ENCODE results near the gene TRIM4.

TRIM4 gene

GRCh38 chr7:99901581-99901980 is 17.7 kb downstream of the TRIM4 start:
- H3K18ac ChIP-seq (ENCODE audit: low read length): no peak overlapping the region
- H2AK5ac ChIP-seq (ENCODE audit: low read depth, low read length): no peak overlapping the region
- H3K23ac ChIP-seq (ENCODE audit: low read depth, low read length, poor library complexity): no peak overlapping the region
- no peak overlapping the region for H3K14ac ChIP-seq (ENCODE audit: low read length)
- H2BK15ac ChIP-seq (ENCODE audit: low read length): no peak overlapping the region
- H2BK12ac ChIP-seq (ENCODE audit: low read length): no peak overlapping the region
- no peak overlapping the region for H3K4ac ChIP-seq (ENCODE audit: low read length)
- H2BK5ac ChIP-seq (ENCODE audit: low read length): no peak overlapping the region
- WGBS, 2 donors (ENCODE audit: extremely low coverage in 2 of 2, insufficient read length in 2 of 2, insufficient replicate concordance in 1 of 2): no CpG with 5 or more reads among the region's 10 CpGs
- no peak overlapping the region for H2AFZ ChIP-seq (ENCODE audit: low read length)
- H3K4me2 ChIP-seq (ENCODE audit: insufficient read depth, low read length, poor library complexity, severe bottlenecking): no peak overlapping the region
- H3K27me3 ChIP-seq (ENCODE audit: control insufficient read depth in 3 of 3, insufficient read depth in 3 of 3, low read depth in 1 of 3, low read length in 3 of 3): peaks cover 0 to 4% (median 0%) of the 10 kb centered on the region in 3 experiments
- H3K9ac ChIP-seq (ENCODE audit: low read depth, low read length, poor library complexity): no peak overlapping the region
- no peaks in the 10 kb centered on the region for H3K4me1 ChIP-seq (ENCODE audit: control insufficient read depth in 2 of 2, insufficient read depth in 1 of 2, low read depth in 1 of 2, low read length in 2 of 2)
- no peaks in the 10 kb centered on the region for H3K36me3 ChIP-seq (replicated peaks in 1 of 2; ENCODE audit: control insufficient read depth in 2 of 2, insufficient read depth in 2 of 2, low read length in 2 of 2)
- H3K27ac ChIP-seq (replicated peaks; ENCODE audit: low read length): no peak overlapping the region
- H3K4me3 ChIP-seq (ENCODE audit: low read length in 2 of 2): no peak overlapping the region
- no peak for DNase-seq (ENCODE audit: low spot score)
- no peak overlapping the region for H2BK120ac ChIP-seq (ENCODE audit: low read depth, low read length)
- H4K91ac ChIP-seq (ENCODE audit: low read depth, low read length, poor library complexity): no peak overlapping the region
- no peaks in the 10 kb centered on the region for H3K79me1 ChIP-seq (ENCODE audit: low read depth, low read length)
- H4K8ac ChIP-seq (ENCODE audit: low read depth, low read length): no peak overlapping the region
- peaks cover 0 to 2% of the 10 kb centered on the region in 2 donors for H3K9me3 ChIP-seq (replicated peaks in 1 of 2; ENCODE audit: control insufficient read depth in 2 of 2, insufficient read depth in 1 of 2, low read depth in 1 of 2, low read length in 2 of 2)

DNA sequence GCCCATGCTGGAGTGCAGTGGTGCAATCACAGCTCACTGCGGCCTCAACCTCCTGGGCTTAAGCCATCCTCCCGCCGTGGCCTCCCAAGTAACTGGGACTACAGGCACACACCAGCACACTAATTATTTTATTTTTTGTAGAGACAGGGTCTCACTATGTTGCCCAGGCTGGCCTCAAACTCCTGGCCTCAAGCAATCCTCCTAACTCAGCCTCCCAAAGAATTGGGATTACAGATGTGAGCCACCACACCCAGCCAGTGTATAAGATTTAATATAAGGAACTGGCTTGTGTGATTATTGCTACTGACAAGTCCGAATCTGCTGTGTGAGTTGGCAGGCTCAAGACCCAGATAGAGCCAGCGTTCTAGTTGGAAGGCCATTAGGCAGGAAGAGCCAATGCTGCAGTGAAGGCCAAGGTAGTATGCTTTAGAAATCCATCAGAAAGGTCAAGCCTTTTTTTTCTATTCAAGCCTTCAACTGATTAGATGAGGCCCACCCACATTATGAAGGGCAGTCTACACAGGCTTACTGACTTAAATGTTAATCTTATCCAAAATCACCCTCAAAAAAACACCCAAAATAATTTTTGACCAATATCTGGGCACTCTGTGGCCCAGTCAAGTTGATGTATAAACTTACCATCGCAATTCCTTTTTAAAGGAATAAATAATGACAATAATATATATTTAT is 19.4 kb downstream of the TRIM4 start:
- Histone ChIP-seq H2BK12ac (ENCODE audit: low read length) (no peak overlapping the region), H3K79me1 (ENCODE audit: low read depth, low read length) (no peaks in the 10 kb centered on the region), H3K9ac (ENCODE audit: low read depth, low read length, poor library complexity) (no peak overlapping the region), H3K4me1 (ENCODE audit: control insufficient read depth in 2 of 2, insufficient read depth in 1 of 2, low read depth in 1 of 2, low read length in 2 of 2) (no peaks in the 10 kb centered on the region), H3K9me3 (replicated peaks in 1 of 2; ENCODE audit: control insufficient read depth in 2 of 2, insufficient read depth in 1 of 2, low read depth in 1 of 2, low read length in 2 of 2) (peaks cover 0 to 2% of the 10 kb centered on the region in 2 donors), H2AFZ (ENCODE audit: low read length) (no peak overlapping the region), H3K4ac (ENCODE audit: low read length) (no peak overlapping the region), H3K18ac (ENCODE audit: low read length) (no peak overlapping the region), H2BK120ac (ENCODE audit: low read depth, low read length) (no peak overlapping the region), H4K91ac (ENCODE audit: low read depth, low read length, poor library complexity) (no peak overlapping the region), H2AK5ac (ENCODE audit: low read depth, low read length) (no peak overlapping the region), H3K23ac (ENCODE audit: low read depth, low read length, poor library complexity) (no peak overlapping the region), H3K4me2 (ENCODE audit: insufficient read depth, low read length, poor library complexity, severe bottlenecking) (no peak overlapping the region), H3K36me3 (replicated peaks in 1 of 2; ENCODE audit: control insufficient read depth in 2 of 2, insufficient read depth in 2 of 2, low read length in 2 of 2) (no peaks in the 10 kb centered on the region), H3K27ac (replicated peaks; ENCODE audit: low read length) (no peak overlapping the region), H2BK5ac (ENCODE audit: low read length) (no peak overlapping the region), H3K4me3 (ENCODE audit: low read length in 2 of 2) (no peak overlapping the region), H3K27me3 (ENCODE audit: control insufficient read depth in 3 of 3, insufficient read depth in 3 of 3, low read depth in 1 of 3, low read length in 3 of 3) (peaks cover 0 to 4% (median 0%) of the 10 kb centered on the region in 3 experiments), H2BK15ac (ENCODE audit: low read length) (no peak overlapping the region), H3K14ac (ENCODE audit: low read length) (no peak overlapping the region), H4K8ac (ENCODE audit: low read depth, low read length) (no peak overlapping the region)
- no CpG with 5 or more reads among the region's 6 CpGs for WGBS, 2 donors (ENCODE audit: extremely low coverage in 2 of 2, insufficient read length in 2 of 2, insufficient replicate concordance in 1 of 2)
- no peak for DNase-seq (ENCODE audit: low spot score)

DNA sequence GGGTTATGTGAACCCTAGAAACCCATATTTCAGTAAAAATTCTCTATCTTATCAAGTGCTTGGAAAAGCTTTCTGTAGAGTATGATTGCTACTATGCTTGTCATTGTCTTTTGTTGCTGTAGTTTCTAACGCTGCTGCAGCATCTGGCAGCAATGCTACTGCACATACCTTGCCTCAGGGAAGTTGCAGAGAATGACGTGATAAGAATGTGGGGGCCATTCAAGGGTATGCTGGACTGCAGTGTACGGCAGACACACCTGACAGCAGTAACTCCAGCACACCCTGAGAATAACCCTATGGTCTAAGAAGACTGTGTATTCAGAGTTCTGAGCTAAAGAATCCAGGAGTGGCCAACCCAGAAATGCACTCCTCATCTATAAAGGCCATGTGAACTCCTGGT is 20.5 kb downstream of the TRIM4 start:
- Histone ChIP-seq H3K4ac (ENCODE audit: low read length) (no peak overlapping the region), H2BK120ac (ENCODE audit: low read depth, low read length) (no peak overlapping the region), H3K9me3 (replicated peaks in 1 of 2; ENCODE audit: control insufficient read depth in 2 of 2, insufficient read depth in 1 of 2, low read depth in 1 of 2, low read length in 2 of 2) (peaks cover 0 to 2% of the 10 kb centered on the region in 2 donors), H3K4me3 (ENCODE audit: low read length in 2 of 2) (no peak overlapping the region), H3K79me1 (ENCODE audit: low read depth, low read length) (no peaks in the 10 kb centered on the region), H2BK12ac (ENCODE audit: low read length) (no peak overlapping the region), H3K14ac (ENCODE audit: low read length) (no peak overlapping the region), H3K23ac (ENCODE audit: low read depth, low read length, poor library complexity) (no peak overlapping the region), H2BK5ac (ENCODE audit: low read length) (no peak overlapping the region), H4K91ac (ENCODE audit: low read depth, low read length, poor library complexity) (no peak overlapping the region), H2AFZ (ENCODE audit: low read length) (no peak overlapping the region), H3K4me1 (ENCODE audit: control insufficient read depth in 2 of 2, insufficient read depth in 1 of 2, low read depth in 1 of 2, low read length in 2 of 2) (no peaks in the 10 kb centered on the region), H2BK15ac (ENCODE audit: low read length) (no peak overlapping the region), H3K4me2 (ENCODE audit: insufficient read depth, low read length, poor library complexity, severe bottlenecking) (no peak overlapping the region), H3K27me3 (ENCODE audit: control insufficient read depth in 3 of 3, insufficient read depth in 3 of 3, low read depth in 1 of 3, low read length in 3 of 3) (no peaks in the 10 kb centered on the region), H3K27ac (replicated peaks; ENCODE audit: low read length) (no peak overlapping the region), H3K36me3 (replicated peaks in 1 of 2; ENCODE audit: control insufficient read depth in 2 of 2, insufficient read depth in 2 of 2, low read length in 2 of 2) (no peaks in the 10 kb centered on the region), H3K18ac (ENCODE audit: low read length) (no peak overlapping the region), H2AK5ac (ENCODE audit: low read depth, low read length) (no peak overlapping the region), H3K9ac (ENCODE audit: low read depth, low read length, poor library complexity) (no peak overlapping the region), H4K8ac (ENCODE audit: low read depth, low read length) (no peak overlapping the region)
- no peak for DNase-seq (ENCODE audit: low spot score)
- no CpG with 5 or more reads among the region's 3 CpGs for WGBS, 2 donors (ENCODE audit: extremely low coverage in 2 of 2, insufficient read length in 2 of 2, insufficient replicate concordance in 1 of 2)

- no peak for DNase-seq (ENCODE audit: low spot score)
- WGBS, 2 donors (ENCODE audit: extremely low coverage in 2 of 2, insufficient read length in 2 of 2, insufficient replicate concordance in 1 of 2): no CpG with 5 or more reads among the region's 2 CpGs
- H3K4ac ChIP-seq (ENCODE audit: low read length): no peak overlapping the region
These were observed 21.3 kb downstream of the TRIM4 start for GRCh38 chr7:99898023-99898357.

More at GRCh38 chr7:99898023-99898357, 21.3 kb downstream of the TRIM4 start:
- Histone ChIP-seq H2AFZ (ENCODE audit: low read length) (no peak overlapping the region), H3K79me1 (ENCODE audit: low read depth, low read length) (no peaks in the 10 kb centered on the region), H3K9me3 (replicated peaks in 1 of 2; ENCODE audit: control insufficient read depth in 2 of 2, insufficient read depth in 1 of 2, low read depth in 1 of 2, low read length in 2 of 2) (peaks cover 0 to 2% of the 10 kb centered on the region in 2 donors), H3K27ac (replicated peaks; ENCODE audit: low read length) (no peak overlapping the region), H2BK5ac (ENCODE audit: low read length) (no peak overlapping the region), H4K91ac (ENCODE audit: low read depth, low read length, poor library complexity) (no peak overlapping the region), H3K4me2 (ENCODE audit: insufficient read depth, low read length, poor library complexity, severe bottlenecking) (no peak overlapping the region), H2BK15ac (ENCODE audit: low read length) (no peak overlapping the region), H3K23ac (ENCODE audit: low read depth, low read length, poor library complexity) (no peak overlapping the region), H3K9ac (ENCODE audit: low read depth, low read length, poor library complexity) (no peak overlapping the region), H4K8ac (ENCODE audit: low read depth, low read length) (no peak overlapping the region), H3K18ac (ENCODE audit: low read length) (no peak overlapping the region), H3K36me3 (replicated peaks in 1 of 2; ENCODE audit: control insufficient read depth in 2 of 2, insufficient read depth in 2 of 2, low read length in 2 of 2) (no peaks in the 10 kb centered on the region), H3K4me1 (ENCODE audit: control insufficient read depth in 2 of 2, insufficient read depth in 1 of 2, low read depth in 1 of 2, low read length in 2 of 2) (no peaks in the 10 kb centered on the region), H3K14ac (ENCODE audit: low read length) (no peak overlapping the region), H2AK5ac (ENCODE audit: low read depth, low read length) (no peak overlapping the region), H2BK12ac (ENCODE audit: low read length) (no peak overlapping the region), H3K27me3 (ENCODE audit: control insufficient read depth in 3 of 3, insufficient read depth in 3 of 3, low read depth in 1 of 3, low read length in 3 of 3) (no peaks in the 10 kb centered on the region), H3K4me3 (ENCODE audit: low read length in 2 of 2) (no peak overlapping the region), H2BK120ac (ENCODE audit: low read depth, low read length) (no peak overlapping the region)
